ENCODE measurements around the gene RIMS1. TPM values are rescaled to one million over a fixed set of nuclear protein-coding genes. Genes with fewer than 3 reads are reported as not detected.

RIMS1 gene
- polyA plus RNA-seq, 3 donors from 2014 or later: not detected

DNA sequence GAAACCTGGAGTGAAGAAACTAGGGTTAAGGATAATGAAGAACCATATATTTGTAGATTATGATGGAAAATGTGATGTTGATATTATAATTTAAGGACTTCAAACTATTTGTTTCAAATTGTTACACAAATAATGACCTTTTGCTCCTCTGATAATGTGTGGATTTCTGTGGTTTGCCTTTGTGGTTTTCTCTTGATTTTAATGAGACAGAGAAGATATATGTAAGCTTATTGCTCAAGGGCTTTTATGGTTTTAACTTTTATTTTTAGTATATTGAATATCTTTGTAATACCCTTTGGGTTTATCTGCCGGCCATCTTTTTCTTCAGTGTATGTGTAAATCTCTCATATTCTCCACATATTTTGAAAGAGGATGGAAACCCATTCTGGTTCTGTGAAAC is 362.3 kb downstream of the RIMS1 start:
- Mint-ChIP-seq H3K27ac (no peak overlapping the region), H3K36me3 (no peaks in the 10 kb centered on the region)

DNA sequence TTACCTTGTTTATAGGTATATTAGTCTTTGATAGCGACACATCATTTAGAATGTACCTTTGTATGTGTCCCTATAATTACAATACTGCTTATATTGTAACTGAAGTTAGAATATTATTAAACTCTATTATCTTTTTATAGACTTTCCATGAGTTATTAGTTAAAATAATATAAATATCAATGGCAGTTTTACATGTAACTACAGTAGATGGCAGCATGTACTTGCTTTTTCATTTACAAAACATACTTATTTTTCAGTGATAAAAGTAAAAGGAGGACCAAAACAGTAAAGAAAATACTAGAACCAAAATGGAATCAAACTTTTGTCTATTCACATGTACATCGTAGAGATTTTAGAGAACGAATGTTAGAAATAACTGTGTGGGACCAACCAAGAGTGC is 364.3 kb downstream of the RIMS1 start:
- Mint-ChIP-seq H3K4me1 (no peaks in the 10 kb centered on the region), H3K27me3 (ENCODE audit: low read depth in 3 of 3) (peaks cover 0 to 1% (median 0%) of the 10 kb centered on the region in 3 donors), H3K9me3 (peaks cover 0 to 3% (median under 1%) of the 10 kb centered on the region in 6 donors), H3K27ac (no peak overlapping the region), H3K4me3 (no peak overlapping the region), H3K36me3 (no peaks in the 10 kb centered on the region)
- DNase-seq: no peak

More for the DNA sequence above, 362.3 kb downstream of the RIMS1 start:
- Mint-ChIP-seq H3K4me3 (no peak overlapping the region), H3K27me3 (ENCODE audit: low read depth in 3 of 3) (peaks cover 0 to 1% (median 0%) of the 10 kb centered on the region in 3 donors), H3K9me3 (peaks cover 0 to 2% (median 0%) of the 10 kb centered on the region in 6 donors), H3K4me1 (no peaks in the 10 kb centered on the region)
- DNase-seq: no peak

DNA sequence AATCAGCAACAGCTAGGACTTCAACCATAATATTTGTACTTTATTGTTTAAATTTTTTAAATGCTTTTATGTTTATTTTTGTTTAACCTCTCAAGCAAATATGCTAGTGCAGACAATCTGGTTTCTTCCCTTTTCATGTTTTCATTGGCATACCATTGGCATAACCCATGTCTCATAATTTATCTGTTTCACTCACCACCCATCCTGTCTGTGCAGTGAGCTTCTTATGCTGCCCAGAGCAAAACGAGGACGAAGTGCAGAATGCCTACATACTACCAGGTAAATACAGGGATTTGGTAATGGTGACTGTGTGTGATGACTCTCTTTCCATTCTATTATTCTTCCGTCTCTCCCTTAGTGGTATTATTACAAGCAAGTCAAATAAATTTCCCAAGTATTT is 374.1 kb downstream of the RIMS1 start:
- Mint-ChIP-seq H3K4me3 (no peak overlapping the region), H3K27me3 (ENCODE audit: low read depth in 3 of 3) (no peaks in the 10 kb centered on the region), H3K27ac (no peak overlapping the region), H3K4me1 (no peaks in the 10 kb centered on the region), H3K36me3 (no peaks in the 10 kb centered on the region), H3K9me3 (peaks cover 0 to 4% (median 0%) of the 10 kb centered on the region in 6 donors)
- no peak for DNase-seq

DNA sequence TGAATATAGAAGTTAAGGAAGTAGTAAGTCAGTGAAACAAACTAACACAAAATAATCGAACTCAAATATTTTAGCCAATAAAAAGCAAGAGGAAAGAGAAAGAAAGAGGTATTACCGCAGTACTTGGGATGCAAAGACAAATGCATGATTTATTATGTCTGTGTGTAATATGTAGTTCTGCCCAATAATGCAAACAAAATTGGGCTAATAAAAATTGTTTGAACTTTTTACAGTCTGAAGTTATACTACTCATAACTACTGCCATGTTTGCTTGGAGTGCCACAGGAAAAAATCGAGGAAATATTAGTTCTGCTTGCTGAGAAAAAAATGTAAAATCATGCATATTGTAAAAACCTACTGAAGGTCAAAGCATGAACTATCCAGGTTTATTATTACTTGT is 375.2 kb downstream of the RIMS1 start:
- Mint-ChIP-seq H3K9me3 (peaks cover 0 to 9% (median 0%) of the 10 kb centered on the region in 6 donors), H3K4me3 (no peak overlapping the region), H3K4me1 (no peaks in the 10 kb centered on the region), H3K27me3 (ENCODE audit: low read depth in 3 of 3) (no peaks in the 10 kb centered on the region), H3K36me3 (no peaks in the 10 kb centered on the region), H3K27ac (no peak overlapping the region)
- no peak for DNase-seq

DNA sequence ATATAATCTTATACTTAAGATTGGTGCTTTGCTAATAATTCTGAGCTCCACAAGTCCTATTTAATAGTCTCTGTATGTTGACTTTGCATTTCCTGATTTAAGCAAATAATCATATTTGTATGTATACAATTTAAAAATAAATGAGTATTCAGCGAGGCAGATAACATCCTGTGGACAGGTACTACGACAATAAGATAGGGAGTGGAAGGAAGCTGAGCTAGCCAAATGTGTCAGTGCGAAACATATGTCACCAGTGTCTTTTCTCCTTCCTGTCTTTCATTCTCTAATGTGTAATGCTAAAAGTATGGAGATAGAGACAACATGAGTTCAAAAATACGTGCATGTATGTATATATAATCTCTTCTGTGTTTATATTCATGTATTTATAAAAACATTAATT is 375.9 kb downstream of the RIMS1 start:
- Mint-ChIP-seq H3K27ac (no peak overlapping the region), H3K4me1 (no peaks in the 10 kb centered on the region), H3K27me3 (ENCODE audit: low read depth in 3 of 3) (no peaks in the 10 kb centered on the region), H3K36me3 (no peaks in the 10 kb centered on the region), H3K9me3 (peaks cover 0 to 9% (median 0%) of the 10 kb centered on the region in 6 donors), H3K4me3 (no peak overlapping the region)
- DNase-seq: no peak

DNA sequence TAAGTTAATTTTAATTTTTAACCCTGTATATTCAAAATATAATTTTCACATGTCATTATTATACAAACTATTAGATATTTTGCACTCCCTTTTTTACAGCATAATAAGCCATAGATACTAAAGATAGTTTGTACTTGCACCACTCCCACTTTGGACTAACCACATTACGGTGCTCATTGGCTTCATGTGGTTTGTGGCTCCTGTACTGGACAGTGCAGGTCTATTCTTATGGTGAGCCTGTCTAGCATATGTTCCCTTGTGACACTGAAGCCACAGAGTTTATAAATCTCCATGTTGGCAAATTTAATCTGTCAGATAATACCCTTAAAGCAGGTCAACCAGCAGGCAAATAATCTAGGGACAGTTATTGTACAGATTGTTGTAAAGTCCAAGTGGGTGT is 381.1 kb downstream of the RIMS1 start:
- no peaks in the 10 kb centered on the region for H3K4me1 Mint-ChIP-seq
- DNase-seq: no peak
- peaks cover 0 to 9% (median 3%) of the 10 kb centered on the region in 6 donors for H3K9me3 Mint-ChIP-seq

DNA sequence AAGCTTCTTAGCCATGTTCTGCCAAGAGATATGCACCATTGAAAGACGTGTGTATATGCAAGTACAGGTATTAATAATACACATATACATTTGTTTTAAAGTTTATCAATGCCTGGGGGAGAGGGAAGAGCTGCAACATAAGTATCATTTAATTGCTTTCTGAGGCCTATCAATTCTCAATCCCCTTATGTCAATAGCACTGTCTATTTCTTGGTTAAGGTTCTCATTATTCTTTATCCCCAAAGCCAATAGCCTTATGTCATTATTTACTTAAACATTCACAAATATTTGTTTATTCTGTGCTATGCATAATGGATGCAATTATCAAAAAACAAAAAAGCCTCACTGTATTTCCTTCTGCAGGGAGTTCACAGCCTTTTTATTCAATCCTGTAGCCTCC is 385.2 kb downstream of the RIMS1 start:
- Mint-ChIP-seq H3K27ac (no peak overlapping the region), H3K4me3 (no peak overlapping the region), H3K36me3 (no peaks in the 10 kb centered on the region), H3K9me3 (peaks cover 0 to 11% (median 2%) of the 10 kb centered on the region in 6 donors), H3K27me3 (ENCODE audit: low read depth in 3 of 3) (peaks cover 0 to 2% (median 0%) of the 10 kb centered on the region in 3 donors), H3K4me1 (no peaks in the 10 kb centered on the region)
- no peak for DNase-seq

More for the DNA sequence above, 381.1 kb downstream of the RIMS1 start:
- Mint-ChIP-seq H3K27ac (no peak overlapping the region), H3K36me3 (no peaks in the 10 kb centered on the region), H3K27me3 (ENCODE audit: low read depth in 3 of 3) (no peaks in the 10 kb centered on the region), H3K4me3 (no peak overlapping the region)

DNA sequence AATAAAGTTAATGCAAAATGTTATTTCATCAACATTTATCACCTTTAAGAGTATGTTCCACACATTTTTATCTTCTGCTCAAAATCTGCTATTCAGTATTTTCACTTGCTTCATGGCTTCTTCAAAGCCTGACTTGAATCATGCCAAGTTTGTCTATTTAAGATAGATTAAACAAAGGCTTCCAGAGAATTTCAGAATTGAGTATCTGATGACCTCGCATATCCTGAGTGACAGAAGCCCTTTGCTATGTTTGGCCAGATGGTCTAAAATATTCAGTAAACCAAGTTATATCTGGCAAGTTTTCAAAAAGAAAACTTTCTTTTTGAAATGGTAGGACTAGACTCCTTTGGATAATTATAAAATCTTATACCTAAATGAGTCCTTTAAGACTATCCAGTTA is 386.6 kb downstream of the RIMS1 start:
- Mint-ChIP-seq H3K4me3 (no peak overlapping the region), H3K27me3 (ENCODE audit: low read depth in 3 of 3) (peaks cover 0 to 2% (median 0%) of the 10 kb centered on the region in 3 donors), H3K36me3 (no peaks in the 10 kb centered on the region), H3K9me3 (peaks cover 0 to 11% (median 2%) of the 10 kb centered on the region in 6 donors), H3K27ac (no peak overlapping the region), H3K4me1 (no peaks in the 10 kb centered on the region)
- no peak for DNase-seq

DNA sequence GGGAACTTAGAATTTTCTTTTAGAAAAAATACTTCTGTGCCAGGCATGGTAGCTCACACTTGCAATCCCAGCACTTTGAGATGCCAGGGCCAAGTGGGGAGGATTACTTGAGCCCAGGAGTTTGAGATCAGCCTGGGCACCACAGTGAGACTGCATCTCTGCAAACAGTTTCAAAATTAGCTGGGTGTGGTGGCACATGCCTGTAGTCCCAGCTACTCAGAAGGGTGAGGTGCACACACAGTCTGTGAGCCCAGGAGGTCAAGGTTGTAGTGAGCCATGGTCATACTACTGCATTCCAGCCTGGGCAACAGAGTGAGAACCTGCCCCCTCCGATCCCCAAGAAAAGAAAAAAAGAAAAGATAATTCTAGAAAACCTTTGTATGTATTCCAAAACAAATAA is 389.5 kb downstream of the RIMS1 start:
- no peak for DNase-seq
- Mint-ChIP-seq H3K4me1 (no peaks in the 10 kb centered on the region), H3K36me3 (no peaks in the 10 kb centered on the region), H3K4me3 (no peak overlapping the region), H3K9me3 (peaks cover 0 to 4% (median 0%) of the 10 kb centered on the region in 6 donors), H3K27me3 (ENCODE audit: low read depth in 3 of 3) (peaks cover 0 to 2% (median 0%) of the 10 kb centered on the region in 3 donors), H3K27ac (no peak overlapping the region)

DNA sequence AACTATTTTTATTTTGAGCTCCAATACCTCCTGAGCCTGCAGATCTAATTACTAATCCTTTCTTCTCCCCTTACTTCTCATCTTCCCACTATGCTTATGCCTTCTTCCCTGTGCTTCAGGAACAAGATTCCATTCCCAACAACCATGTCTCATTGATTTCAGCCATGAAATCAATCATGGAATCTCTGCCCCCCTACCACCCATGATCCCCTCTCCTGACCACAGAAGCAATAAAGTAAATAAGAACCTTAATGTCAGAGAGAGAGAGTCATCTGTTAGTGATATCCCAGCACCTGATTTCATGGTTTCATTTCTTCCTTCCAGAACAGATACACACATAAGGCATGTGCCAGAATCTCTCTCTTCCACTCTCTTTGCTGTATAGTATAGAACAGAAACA is 395.9 kb downstream of the RIMS1 start:
- no peak overlapping the region for H3K4me3 Mint-ChIP-seq
- H3K4me1 Mint-ChIP-seq: no peaks in the 10 kb centered on the region
- H3K9me3 Mint-ChIP-seq: peaks cover 0 to 6% (median 2%) of the 10 kb centered on the region in 6 donors
- DNase-seq: no peak
- H3K36me3 Mint-ChIP-seq: no peaks in the 10 kb centered on the region
- no peaks in the 10 kb centered on the region for H3K27me3 Mint-ChIP-seq (ENCODE audit: low read depth in 3 of 3)
- no peak overlapping the region for H3K27ac Mint-ChIP-seq

DNA sequence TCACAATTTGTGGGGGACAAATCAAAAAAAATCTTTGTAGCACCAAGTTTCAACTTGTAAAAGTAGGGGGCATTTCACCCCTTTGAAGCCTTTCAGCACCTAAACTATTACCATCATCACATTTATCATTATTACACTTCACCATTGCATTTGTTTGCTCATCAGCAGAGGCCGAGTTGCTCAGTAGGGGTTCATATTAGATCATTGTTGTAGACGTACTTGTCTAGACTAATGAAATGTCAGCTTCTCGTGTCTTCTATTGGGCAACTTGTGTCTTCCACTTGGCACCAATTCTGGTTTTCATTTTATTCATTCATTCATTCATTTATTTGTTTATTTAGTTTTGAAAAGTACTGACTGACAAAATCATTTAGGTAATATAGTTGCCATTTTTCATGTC is 397.2 kb downstream of the RIMS1 start:
- Mint-ChIP-seq H3K27me3 (ENCODE audit: low read depth in 3 of 3) (peaks cover 0 to 1% (median 0%) of the 10 kb centered on the region in 3 donors), H3K27ac (no peak overlapping the region), H3K36me3 (no peaks in the 10 kb centered on the region), H3K9me3 (peaks cover 0 to 6% (median 3%) of the 10 kb centered on the region in 6 donors), H3K4me1 (no peaks in the 10 kb centered on the region), H3K4me3 (no peak overlapping the region)
- no peak for DNase-seq

DNA sequence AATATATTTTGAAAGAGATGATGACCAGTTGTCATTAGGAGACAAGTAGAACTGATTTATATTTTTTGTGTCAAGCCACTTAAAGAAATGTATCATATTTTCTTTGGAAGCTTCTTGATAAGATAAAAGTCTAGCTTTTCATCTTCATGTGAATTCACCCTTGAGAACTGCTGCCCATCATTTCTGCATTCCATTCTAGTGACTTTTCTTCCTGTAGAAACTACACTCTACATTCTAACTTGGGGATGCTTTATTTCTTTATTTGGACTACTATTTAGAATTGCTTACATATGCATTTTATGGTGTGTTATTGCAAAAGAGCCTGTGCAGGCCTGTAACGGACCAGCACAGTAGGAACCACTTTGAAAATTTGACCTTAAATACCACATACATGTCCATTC is 400.6 kb downstream of the RIMS1 start:
- Mint-ChIP-seq H3K36me3 (no peaks in the 10 kb centered on the region), H3K9me3 (peaks cover 2 to 7% (median 4%) of the 10 kb centered on the region in 6 donors), H3K27me3 (ENCODE audit: low read depth in 3 of 3) (peaks cover 0 to 1% (median 0%) of the 10 kb centered on the region in 3 donors), H3K4me3 (no peak overlapping the region), H3K4me1 (no peaks in the 10 kb centered on the region), H3K27ac (no peak overlapping the region)
- DNase-seq: no peak

DNA sequence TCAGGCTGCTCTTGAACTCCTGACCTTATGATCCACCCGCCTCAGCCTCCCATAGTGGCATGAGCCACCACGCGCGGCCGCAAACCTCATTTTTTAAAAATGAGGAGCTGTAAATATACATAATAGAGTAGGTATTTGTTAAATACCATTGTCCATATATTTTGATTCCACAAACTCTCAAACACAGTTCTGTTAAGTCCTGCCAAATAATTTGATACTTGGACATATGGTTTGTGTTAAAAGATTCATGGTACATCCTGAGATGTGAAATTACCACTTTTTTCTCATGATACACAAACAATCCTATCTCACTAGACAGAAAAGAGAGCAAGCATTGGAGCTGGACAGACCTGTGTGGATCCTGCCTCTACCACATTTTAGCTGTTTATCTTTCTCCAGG is 401.5 kb downstream of the RIMS1 start:
- Mint-ChIP-seq H3K27ac (no peak overlapping the region), H3K9me3 (peaks cover 0 to 7% (median 4%) of the 10 kb centered on the region in 6 donors), H3K4me3 (no peak overlapping the region), H3K36me3 (no peaks in the 10 kb centered on the region), H3K27me3 (ENCODE audit: low read depth in 3 of 3) (peaks cover 0 to 1% (median 0%) of the 10 kb centered on the region in 3 donors), H3K4me1 (no peaks in the 10 kb centered on the region)
- no peak for DNase-seq

DNA sequence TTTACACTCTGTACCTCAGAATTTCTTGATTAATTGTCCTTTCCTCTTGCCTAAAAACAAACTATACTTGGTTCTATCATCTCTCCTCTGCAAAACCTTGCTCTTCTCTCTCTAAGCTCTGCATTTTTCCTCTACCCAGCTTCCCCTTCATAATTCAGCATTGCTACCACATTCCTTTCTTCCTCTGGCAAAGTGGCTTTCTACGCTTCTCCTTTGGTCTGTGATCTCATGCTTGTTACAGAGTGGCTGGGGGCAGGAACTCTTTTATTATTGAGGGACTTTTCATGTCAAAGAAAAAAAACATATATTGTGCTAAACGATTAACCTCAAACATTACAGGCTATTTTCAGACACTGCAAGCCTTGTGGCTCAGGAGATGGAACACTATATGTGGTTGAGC is 402.2 kb downstream of the RIMS1 start:
- H3K27ac Mint-ChIP-seq: no peak overlapping the region
- no peaks in the 10 kb centered on the region for H3K36me3 Mint-ChIP-seq
- H3K4me3 Mint-ChIP-seq: no peak overlapping the region
- H3K27me3 Mint-ChIP-seq (ENCODE audit: low read depth in 3 of 3): peaks cover 0 to 1% (median 0%) of the 10 kb centered on the region in 3 donors
- peaks cover 0 to 7% (median 3%) of the 10 kb centered on the region in 6 donors for H3K9me3 Mint-ChIP-seq
- DNase-seq: no peak
- H3K4me1 Mint-ChIP-seq: no peaks in the 10 kb centered on the region

DNA sequence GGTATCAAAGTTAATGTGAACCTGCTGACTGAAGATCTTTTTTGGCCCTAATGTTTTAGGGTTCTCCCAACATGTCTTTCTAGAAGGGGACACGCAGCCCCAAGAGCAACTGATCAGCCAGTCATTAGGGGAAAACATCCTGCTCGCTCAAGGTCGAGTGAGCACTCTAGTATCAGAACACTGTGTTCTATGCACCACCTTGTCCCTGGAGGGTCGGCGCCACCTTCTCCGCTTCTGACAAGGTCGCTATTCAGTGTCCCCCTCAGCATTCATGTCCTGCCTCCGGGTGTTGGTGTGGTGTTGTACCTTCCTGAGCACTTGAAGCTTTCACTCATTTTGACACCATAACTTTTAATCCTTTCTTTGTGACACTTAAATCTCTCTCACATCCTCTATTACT is 404.3 kb downstream of the RIMS1 start:
- H3K9me3 Mint-ChIP-seq: peaks cover 0 to 7% (median 1%) of the 10 kb centered on the region in 6 donors
- H3K27ac Mint-ChIP-seq: no peak overlapping the region
- H3K4me3 Mint-ChIP-seq: no peak overlapping the region
- no peaks in the 10 kb centered on the region for H3K4me1 Mint-ChIP-seq
- peaks cover 0 to 1% (median 0%) of the 10 kb centered on the region in 3 donors for H3K27me3 Mint-ChIP-seq (ENCODE audit: low read depth in 3 of 3)
- no peaks in the 10 kb centered on the region for H3K36me3 Mint-ChIP-seq
- DNase-seq: no peak
